ENCODE data around the gene PAQR7.

PAQR7 gene

DNA sequence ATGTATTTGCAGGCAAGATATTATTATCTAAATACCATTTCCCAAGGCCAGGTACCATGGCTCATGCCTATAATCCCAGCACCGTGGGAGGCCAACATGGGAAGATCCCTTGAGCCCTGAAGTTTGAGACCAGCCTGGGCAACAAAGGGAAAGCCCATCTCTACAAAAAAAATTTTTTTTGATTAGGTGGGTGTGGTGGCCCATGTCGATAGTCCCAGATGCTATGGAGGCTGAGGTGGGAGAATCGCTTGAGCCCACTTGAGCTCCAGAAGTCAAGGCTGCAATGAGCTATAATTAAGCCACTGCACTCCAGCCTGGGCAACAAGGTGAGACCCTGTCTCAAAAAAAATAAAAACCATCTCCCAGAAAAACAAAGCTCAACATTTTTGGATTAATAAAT is 28.5 kb upstream of the PAQR7 start:
- DNase-seq (ENCODE audit: low read depth in 3 of 3, low spot score in 1 of 3) = no peak

DNA sequence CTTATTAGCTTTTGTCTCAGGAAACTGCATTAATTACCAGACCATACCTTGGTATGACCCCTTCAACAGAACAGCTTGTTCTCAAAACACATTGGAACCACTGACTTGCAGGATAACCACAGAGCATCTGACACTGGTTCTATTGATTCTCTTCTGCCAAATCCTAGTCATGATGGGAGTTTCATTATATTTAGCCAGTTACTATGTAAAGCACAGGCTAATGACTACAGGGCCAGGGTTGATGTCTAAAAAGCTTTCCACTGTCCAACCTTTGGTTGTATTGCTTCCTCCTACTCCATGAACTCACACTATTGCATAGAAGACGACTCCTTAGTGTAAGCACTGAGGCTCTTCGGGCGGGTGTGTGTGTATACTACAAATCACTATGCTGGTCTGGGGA is 27.0 kb upstream of the PAQR7 start:
- no peak for DNase-seq (ENCODE audit: low read depth in 3 of 3, low spot score in 1 of 3)

DNA sequence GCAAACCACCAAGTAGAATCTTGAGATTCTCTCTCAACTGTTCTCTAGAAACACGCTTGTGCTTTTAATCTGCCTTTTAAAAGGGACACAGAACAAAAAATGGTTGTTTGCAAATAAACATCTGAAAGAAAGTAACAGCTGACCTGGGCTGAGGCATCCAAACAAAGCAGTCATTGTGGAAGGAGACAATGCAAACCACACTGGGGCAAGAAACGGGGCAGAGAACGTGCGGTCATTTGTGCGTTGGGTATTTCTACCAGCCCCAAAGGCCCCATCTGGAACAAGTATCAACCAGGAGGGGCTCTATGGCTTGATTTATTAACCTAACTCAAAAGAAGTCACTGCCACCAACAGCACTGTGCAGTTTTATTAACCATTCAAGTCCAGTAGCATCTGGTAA is 24.7 kb upstream of the PAQR7 start:
- no peak for DNase-seq (ENCODE audit: low read depth in 3 of 3, low spot score in 1 of 3)

DNA sequence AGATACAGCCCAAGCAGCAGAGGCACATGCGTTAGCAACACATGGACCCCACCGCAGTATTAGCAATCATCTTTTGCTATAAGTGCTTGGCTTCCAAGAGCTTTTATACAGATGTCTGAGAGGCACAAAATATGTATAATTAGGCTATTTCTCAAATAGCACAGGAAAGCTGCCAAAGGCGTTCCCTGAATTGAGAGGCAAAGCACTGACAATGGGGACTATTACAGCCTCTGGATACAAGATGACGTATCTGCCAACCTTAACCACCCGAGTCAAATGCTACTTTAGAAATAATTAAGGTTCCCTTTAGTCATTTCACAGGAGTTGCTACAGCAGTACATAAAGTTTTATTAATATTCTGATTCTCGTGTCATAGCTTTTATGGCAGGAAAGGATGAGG is 24.3 kb upstream of the PAQR7 start:
- no peak for DNase-seq (ENCODE audit: low read depth in 3 of 3, low spot score in 1 of 3)

DNA sequence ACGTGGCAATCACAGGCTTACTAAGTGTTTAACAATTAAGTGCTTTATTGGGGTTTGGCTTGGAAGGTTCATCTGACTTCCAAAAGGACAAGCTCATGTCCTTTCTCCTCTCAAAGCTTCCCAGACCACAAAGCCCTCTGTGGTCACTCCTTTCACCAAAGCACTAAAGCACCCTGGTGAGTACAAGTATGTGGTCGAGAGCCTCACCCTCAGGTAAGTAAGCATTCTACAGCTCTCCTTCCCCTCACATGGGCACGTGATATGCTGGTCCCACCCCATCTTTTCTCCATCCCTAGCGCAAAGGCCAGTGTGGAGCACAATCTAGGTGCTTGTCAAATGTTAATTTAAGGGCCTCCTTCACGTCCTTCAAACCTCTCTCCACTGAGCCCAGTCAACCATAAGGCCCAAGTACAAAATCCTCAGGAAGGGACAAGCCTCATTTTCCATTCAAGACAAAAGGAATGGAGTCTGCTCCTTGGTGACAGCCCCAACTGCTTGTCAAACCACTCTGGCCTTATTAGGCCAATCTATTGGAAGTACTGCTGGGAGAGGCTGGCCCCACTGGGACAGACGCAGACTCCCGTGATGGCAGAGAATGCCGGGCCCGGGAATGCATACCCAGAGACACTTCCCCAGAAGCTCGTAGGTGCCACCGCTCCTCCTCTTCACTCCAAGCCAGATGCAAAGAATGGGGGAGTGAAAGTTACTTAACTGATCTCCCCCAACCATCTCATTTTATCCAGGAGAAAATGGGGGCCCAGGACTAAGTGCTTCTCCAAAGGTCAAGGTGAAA is 22.9 kb upstream of the PAQR7 start:
- DNase-seq (ENCODE audit: low read depth in 3 of 3, low spot score in 1 of 3) = no peak

DNA sequence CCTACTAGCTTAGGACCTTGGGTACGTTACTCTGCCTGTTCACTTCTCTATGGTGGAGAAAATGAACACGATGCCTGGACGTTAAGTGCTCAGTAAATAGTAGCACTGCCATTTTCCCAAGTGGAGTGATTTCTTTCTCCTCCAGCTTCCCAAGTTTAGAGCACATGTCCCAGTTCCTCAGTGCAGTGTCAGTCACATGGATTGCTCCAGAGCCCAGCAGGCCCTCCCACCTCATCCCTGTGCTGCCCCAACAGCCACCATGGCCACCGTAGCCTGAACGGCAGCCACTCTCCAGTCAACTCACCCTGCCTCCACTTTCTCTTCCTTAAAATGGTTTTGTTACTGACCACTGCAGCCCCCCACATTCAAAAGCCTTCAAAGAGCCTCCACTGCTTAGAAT is 22.2 kb upstream of the PAQR7 start:
- DNase-seq (ENCODE audit: low read depth in 3 of 3, low spot score in 1 of 3) = no peak

DNA sequence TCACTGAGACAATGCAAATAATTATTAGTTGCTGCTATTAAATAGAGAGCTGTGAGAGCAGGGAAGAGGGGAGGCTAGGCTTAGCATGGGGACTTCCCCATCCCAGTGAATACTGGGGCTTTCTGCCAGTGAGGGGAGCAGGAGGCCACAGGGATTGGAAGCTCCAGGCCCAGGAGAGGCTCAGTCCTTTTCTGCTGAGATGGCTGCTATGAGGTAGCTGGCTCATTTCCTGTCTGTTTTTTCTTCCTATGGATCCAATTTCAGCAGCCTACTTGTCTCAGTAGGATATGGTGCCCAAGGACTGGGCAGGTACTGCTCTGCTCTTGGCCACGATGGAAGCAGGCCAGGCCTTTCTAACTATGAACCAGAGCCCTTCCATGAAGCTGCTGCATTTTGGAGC is 20.8 kb upstream of the PAQR7 start:
- DNase-seq (ENCODE audit: low read depth in 3 of 3, low spot score in 1 of 3) = no peak

DNA sequence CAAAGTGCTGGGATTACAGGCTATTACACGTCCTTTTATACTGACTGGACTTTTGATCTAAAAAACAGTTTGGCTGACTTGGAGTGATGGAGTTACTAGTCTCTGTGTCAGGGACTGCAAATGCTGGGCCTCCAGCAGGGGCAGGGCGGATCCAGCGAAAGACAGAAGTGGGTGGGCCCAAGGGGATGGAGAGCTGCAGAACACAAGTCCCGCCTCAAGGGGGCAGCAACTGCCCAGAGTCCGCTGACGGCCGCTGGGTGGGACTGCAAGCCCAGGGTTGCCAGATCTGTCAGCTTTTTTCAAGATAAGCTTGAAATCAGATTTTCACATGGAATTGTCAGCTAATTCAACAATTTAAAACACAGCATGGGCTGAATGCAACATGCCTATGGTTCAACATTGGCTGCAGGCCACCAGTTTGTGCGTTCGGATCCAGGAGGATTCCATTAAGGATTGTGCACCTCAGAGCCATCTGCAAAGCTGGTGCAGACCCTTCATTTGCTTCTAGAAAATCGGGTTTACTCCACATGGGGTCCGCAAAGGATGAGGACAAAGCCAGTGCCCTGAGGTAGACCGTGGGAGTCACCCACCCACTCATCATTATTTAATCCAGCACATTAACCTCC is 20.0 kb upstream of the PAQR7 start:
- DNase-seq (ENCODE audit: low read depth in 3 of 3, low spot score in 1 of 3) = peak; percentile 79 to 82 (median 80)

DNA sequence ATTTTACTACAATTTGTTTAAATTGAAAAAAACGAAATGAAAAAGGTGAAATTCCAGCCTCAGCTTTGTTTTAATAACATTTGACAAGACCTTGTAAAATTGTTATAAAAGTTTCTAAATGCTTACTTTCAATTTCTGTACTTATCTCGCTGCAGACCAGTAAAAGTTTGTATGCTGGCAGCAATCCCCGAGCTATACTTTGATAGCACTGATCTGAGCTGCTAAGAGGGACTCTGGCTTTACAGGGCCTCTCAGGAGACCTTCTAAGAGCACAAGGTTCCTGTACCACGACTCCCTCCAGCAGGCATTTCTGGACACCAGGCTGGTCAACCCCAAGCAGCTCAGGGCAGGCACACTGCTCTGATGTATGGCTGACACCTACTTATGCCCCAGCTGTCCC is 17.6 kb upstream of the PAQR7 start:
- DNase-seq (ENCODE audit: low read depth in 3 of 3, low spot score in 1 of 3) = no peak

DNA sequence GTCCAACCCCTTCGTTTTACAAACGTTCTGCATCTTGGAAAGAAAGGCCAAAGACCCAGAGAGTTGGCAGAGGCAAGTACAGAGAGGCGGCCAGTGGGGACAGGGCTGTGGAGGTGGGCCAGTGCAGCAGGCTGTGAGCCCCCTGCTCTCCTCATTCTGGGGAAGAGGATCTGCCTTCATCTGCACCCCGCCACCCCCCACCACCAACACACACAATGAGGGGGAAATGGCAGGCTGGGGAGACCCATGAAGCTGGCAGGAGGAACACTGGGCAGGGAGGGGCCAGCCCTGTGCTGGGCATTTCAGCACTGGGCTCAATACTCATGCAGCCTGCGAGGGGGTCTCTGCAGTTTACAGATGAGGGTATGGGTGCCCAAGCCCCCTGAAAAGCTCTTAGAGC is 16.1 kb upstream of the PAQR7 start:
- no peak for DNase-seq (ENCODE audit: low read depth in 3 of 3, low spot score in 1 of 3)

DNA sequence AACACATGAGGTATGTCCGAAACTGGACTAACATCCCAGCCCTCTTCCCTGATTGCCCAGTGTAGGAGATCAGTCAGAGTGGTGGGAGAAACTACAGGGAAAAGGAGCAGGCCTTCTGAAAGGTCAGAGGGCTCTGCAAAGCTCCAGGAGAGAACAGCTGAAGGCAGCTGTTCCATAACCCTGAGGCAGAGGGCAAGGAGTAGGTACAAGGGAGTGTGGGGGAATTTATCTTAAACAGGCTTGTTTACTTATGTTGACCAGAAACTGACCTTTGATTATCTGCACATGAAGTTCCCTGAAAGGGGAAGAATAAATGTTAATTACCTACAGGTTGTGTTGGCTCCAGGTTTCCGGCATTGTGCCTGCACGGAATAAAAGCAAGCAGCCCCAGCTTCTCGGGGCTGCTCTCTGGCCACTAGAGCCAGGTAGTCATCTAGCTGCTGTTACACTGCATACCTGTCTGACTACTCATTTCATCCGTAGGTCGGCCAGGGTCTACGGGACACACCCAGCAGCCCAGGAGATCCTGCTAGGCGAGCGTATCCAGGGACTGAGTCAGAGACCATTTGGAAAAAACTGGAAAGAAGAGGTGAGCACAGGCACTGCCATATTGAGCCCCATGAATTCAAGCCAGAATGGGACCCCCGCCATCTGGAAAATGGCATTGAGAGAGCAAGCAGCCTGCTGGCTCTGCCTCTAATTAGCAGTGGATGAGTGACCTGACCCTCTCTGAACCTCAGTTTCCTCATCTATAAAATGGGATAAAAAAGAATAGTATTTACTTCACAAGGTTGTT is 14.9 kb upstream of the PAQR7 start:
- DNase-seq (ENCODE audit: low read depth in 3 of 3, low spot score in 1 of 3) = no peak

DNA sequence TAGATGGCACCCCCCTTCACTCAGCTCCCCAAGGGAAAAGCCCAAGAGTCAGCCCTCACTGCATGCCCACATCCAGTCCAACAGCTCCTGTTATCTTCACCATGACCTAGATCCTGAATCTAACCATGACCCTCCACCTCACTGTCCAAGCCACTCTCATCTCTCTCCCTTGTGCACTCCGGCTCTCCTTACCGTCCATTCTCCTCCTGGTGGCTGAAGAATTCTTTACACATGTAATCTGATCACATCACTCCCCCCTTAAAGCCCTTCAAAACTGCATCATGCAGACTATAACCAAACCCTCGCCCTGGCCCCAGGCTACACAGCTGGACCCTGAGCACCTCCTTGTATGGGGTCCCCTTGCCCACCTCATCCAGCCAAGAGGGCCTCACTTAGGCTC is 14.0 kb upstream of the PAQR7 start:
- no peak for DNase-seq (ENCODE audit: low read depth in 3 of 3, low spot score in 1 of 3)

DNA sequence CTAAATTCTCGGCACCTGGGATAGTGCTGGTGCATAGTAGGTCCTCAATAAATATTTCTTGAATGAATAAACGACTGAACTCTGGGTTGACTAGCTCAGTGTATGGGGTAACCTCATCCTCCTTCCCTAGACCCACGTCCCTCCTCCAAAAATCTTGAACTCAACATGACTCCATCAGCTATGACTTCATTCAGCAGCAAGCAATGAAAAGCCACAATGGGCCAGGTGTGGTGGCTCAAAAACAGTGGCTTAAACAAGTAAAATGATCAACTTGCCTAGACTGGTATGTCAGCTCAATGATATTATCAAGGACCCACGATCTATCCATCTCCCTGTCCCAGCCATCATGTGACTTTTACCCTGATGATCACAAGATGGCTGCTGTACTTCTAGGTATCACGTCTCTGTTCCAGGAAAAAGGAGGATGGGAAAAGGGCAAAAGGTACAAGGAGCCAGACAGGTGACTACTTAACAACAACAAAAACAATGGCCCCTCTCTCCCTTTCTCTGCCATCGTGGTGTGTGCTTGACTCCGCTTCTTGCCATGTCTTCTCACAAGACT is 13.0 kb upstream of the PAQR7 start:
- DNase-seq (ENCODE audit: low read depth in 3 of 3, low spot score in 1 of 3) = no peak

DNA sequence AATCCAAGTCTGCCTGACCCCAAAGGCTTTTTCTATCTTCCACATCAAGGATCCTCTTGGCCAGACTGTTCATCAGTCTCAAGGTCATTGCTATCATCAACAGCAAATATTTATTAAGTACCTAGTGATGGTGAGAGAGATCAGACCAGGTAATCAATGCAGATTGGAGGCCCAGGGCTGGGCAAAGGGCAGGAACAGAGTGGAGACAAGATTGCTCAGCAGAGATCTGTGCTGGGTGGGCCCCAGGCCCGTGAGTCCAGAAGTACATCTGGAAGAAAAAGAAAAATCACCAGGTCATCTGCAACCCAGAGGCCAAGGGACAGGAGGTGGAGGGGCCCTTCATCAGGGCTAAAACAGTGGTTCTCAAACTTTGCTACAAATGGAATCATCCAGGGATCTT is 10.1 kb upstream of the PAQR7 start:
- no peak for DNase-seq (ENCODE audit: low read depth in 3 of 3, low spot score in 1 of 3)

DNA sequence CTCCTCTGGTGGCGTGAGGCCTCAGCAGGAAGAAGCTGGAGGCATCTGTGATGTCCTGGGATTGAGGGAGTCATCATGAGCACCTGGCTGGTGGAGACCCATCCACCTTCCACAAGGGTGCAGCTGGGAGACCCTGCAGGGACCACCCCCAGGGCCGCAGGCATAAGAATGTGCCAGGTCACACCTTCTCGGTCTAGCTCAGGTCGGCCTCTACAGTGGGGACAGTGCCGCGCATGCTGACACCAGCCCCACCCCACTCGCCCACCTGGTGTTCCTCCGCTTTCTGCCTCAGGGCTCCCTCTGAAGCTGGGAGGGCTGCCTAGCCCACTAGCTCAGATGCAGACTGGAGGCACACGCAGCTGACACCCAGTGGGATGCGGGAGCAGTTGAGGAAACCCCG is 5.8 kb upstream of the PAQR7 start:
- DNase-seq (ENCODE audit: low read depth in 3 of 3, low spot score in 1 of 3) = no peak

DNA sequence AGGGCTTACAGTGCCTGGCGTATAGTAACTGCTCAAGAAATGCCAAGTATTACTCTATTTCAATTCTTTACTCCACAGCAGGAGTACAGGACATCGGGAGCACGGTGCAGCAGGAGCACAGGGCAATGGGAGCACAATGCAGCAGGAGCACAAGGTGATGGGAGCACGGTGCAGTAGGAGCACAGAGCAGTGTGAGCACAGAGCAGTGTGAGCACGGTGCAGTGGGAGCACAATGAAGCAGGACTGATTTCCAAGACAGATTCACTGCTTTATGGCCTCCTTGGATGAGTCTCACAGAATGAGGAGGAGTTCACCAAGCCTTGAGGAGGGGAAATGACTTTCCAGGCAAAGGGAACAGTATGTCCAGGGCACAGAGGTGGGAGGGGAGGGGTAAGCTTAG is 5.0 kb upstream of the PAQR7 start:
- DNase-seq (ENCODE audit: low read depth in 3 of 3, low spot score in 1 of 3) = no peak

DNA sequence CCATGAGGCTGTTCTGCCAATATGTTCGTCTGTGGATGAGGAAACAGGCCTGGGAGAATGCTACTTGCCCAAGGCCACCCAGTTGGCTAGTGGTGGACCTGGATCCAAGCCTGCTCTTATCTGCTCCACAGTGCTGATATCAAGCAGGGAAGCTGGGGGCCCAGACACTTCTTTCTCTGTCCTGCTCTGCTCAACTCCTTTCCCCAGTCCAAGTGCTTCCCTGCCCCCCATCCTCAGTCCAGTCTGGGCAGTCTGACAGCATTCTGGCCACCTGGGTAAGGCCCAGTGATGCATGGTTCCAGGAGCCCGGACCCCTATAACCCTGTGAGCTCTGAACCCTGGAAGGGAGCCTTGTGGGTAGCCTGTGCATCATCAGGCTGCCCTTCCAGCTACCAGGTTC is 4.2 kb upstream of the PAQR7 start:
- DNase-seq (ENCODE audit: low read depth in 3 of 3, low spot score in 1 of 3) = no peak

DNA sequence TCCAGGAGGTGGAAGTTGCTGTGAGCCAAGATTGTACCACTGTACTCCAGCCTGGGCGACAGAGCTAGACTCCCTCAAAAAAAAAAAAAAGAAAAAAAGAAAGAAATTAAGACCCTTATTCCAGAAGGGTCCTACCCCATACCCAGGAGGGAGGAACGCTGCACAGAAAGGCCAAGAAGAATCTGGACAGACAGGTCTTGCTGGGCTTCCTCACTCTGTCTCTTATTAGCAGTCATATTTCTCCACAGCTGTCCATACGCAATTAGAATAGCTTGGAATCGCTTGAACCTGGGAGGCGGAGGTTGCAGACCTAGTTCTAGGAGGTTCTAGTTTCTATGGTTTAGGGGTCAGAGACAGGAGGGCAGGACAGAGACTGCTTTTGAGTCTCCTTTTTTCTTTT is 3.2 kb upstream of the PAQR7 start:
- no peak for DNase-seq (ENCODE audit: low read depth in 3 of 3, low spot score in 1 of 3)

DNA sequence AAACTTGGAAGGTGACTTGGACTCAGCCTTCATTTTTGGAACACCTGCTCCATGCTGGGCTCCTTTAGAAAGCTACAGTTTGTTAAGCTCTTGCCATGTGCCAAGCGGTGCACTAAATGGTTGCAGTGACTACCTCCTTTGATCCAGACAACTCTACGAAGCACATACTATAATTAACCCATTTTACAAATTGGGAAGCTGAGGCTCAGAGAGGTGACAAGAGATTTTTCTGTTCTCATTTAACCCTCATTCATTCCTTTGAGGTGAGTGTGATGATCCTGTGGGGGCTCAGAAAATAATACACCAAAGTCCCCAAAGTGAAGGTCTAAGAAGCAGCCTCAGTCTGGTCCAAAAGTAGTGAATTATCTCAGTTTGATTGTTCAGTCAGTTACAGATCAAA is 1.6 kb upstream of the PAQR7 start:
- DNase-seq (ENCODE audit: low read depth in 3 of 3, low spot score in 1 of 3) = no peak

DNA sequence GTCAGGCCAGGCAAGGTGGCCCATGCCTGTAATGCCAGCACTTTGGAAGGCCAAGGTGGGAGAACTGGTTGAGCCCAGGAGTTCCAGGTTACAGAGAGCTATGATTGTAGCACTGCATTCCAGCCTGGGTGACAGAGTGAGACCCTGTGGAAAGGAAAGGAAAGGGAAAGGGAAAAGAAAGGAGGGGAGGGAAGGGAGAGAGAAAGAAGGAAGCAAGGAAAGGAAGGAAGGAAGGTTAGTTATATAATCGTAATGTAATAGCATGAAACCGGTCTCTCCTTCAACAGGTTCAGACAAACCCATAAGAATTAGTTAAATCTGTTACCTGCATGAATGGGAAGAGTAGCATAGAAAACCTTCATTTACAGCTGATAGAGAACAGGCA is 1.2 kb upstream of the PAQR7 start:
- DNase-seq (ENCODE audit: low read depth in 3 of 3, low spot score in 1 of 3) = no peak

DNA sequence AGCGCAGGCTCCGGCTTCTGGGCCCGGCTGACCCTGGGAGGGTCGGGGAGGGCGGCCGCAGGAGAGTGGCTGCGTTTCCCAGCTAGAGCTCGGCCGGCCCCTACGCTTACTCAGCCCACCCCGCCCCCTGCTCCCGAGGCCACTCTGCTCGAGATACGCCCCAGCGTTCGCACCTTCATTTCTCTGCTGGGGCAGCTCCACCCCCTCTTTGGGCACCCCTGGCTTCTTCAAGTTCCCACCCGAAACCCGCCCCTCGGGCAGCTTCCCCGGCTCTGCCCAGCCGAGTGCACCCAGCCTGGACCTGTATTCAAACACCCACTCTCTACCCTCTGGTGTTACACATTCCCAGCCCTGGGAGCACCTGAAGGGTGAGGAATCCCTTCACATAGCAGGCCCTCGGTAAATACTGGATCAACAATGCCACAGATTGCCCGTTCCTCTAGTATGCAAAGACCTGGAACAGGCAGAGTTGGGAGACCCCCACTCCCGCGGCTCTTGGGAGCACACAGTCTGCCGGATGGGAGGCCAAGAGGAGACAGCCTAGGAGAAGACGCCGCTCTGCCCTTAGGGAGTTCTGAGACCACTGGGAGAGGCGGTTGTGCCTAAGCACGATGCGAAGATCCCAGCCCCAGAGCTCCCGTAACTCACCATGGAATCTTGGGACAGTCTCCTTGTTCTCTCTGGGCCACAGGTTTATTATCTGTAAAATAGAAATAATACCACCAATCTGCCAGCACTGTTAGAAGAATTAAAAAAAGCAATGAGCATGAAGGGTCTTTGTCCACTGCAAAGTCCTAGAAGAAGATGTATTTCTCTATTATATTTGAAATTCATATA is 566 bp upstream of the PAQR7 start:
- DNase-seq (ENCODE audit: low read depth in 3 of 3, low spot score in 1 of 3) = peak in 1 of 3 donors; percentile 23
